Mesothelial cell of epicardium (in vitro differentiated cells): ENCODE results near the gene MACROD2. TPM values are rescaled to one million over a fixed set of nuclear protein-coding genes. Genes with fewer than 3 reads are reported as not detected.

Source experiments
- DNase-seq, 2 experiments: peaks; one replicate each; pipeline ENCODE4 v3.0.0; 2021; ENCODE audit warnings: low spot score in 2 of 2; ENCODE audit not compliant: unreplicated experiment in 2 of 2
- H3K27ac Mint-ChIP-seq: 2 replicates; pipeline ENCODE4 v1.8.0; 2021; ENCODE audit warnings: mixed read lengths
- H3K27me3 Mint-ChIP-seq: 2 replicates; pipeline ENCODE4 v1.8.0; 2021; ENCODE audit warnings: low read depth, mixed read lengths
- H3K36me3 Mint-ChIP-seq: 2 replicates; pipeline ENCODE4 v1.8.0; 2021; ENCODE audit warnings: mixed read lengths
- H3K4me1 Mint-ChIP-seq: 2 replicates; pipeline ENCODE4 v1.8.0; 2021; ENCODE audit warnings: mixed read lengths
- H3K4me3 Mint-ChIP-seq: 2 replicates; pipeline ENCODE4 v1.8.0; 2021; ENCODE audit warnings: mild to moderate bottlenecking, moderate library complexity, mixed read lengths
- H3K9me3 Mint-ChIP-seq: 2 replicates; pipeline ENCODE4 v1.8.0; 2021; ENCODE audit warnings: mixed read lengths
- CTCF ChIP-seq: fragments of 200-600 bp; sonication (generic); IDR thresholded peaks from one replicate; pipeline ENCODE4 v1.5.0; 2021; ENCODE audit warnings: antibody characterized with exemption; ENCODE audit not compliant: unreplicated experiment
- total RNA-seq: library from RNA; stranded (reverse); gene quantifications from 3 replicates; pipeline ENCODE4 v1.2.1, GENCODE V29; 2021

MACROD2 gene
- total RNA-seq, 1 donor from 2014 or later, result 10.0 TPM

GRCh38 chr20:14984768-14985622 is 989.7 kb downstream of the MACROD2 start:
- Mint-ChIP-seq H3K36me3 (peaks cover 21% of the 10 kb centered on the region), H3K4me1 (peaks cover 24% of the 10 kb centered on the region), H3K27me3 (no peaks in the 10 kb centered on the region), H3K4me3 (no peak overlapping the region), H3K27ac (peak overlapping the region; percentile 21), H3K9me3 (peaks cover 35% of the 10 kb centered on the region)
- DNase-seq, result no peak
- no peak for TF ChIP-seq CTCF

- no peak for DNase-seq
- Mint-ChIP-seq H3K27me3 (no peaks in the 10 kb centered on the region), H3K36me3 (peaks cover 19% of the 10 kb centered on the region), H3K4me3 (no peak overlapping the region), H3K9me3 (peaks cover 29% of the 10 kb centered on the region), H3K4me1 (peaks cover 28% of the 10 kb centered on the region), H3K27ac (peak overlapping the region; percentile 76)
- no peak for TF ChIP-seq CTCF
Observed at GRCh38 chr20:14986026-14986655, 990.8 kb downstream of the MACROD2 start.

DNA sequence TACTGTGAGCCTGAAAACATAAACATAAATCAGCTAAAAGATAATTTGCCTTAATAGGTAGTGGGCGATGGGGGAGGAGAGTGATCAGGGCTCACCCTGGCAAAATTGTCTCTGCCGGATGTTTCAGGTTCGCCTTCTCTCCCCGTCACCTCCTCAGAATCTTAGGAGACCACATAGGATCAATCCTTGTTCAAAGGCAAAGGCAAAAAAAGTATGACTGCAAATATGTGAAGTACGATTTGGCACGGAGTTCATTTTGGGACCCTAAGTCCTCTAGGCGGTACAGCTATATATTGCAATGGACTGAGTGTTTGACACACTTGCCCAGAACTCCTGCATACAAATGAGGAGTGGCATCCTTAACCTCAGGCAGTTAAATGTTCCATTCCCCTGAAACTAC is 991.3 kb downstream of the MACROD2 start:
- Mint-ChIP-seq H3K4me1 (peaks cover 34% of the 10 kb centered on the region), H3K27me3 (no peaks in the 10 kb centered on the region), H3K27ac (peak overlapping the region; percentile 76), H3K9me3 (peaks cover 24% of the 10 kb centered on the region), H3K36me3 (peaks cover 16% of the 10 kb centered on the region), H3K4me3 (no peak overlapping the region)
- no peak for TF ChIP-seq CTCF
- no peak for DNase-seq

DNA sequence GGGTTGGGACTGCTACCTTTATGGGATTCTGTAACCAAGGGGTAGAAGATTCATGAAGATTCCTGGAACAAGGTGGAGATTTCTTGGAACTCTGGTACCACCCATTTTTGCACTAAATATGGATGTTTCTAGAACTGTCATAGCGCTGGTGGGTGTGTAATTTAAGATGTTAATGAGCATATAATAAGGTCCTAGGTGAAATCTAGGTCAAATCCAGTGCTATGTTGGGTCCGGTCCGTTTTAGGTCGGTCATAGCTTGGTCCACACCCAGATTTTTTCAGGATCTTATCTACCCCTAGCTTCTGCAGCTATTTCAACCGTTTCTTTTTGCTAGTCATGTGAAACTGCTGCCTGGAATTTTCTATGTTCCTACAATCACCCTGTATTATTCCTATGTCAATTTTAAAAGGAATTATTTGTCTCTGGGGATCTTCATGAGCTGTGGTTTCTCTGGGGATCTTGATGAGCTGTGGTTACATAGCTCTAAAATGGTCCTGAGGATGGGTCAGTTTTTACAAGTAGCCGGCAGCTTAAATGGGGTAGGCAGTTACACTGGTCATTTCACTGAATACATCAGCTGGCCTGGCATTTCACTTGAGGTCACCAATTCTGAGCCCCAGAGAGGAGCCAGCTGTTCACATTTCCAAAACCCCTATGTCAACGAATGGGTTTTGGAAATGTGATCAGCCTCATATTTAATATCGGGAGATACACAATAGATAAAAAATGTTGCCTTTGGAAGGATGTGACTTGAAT is 994.4 kb downstream of the MACROD2 start:
- peaks cover under 1% of the 10 kb centered on the region for H3K9me3 Mint-ChIP-seq
- H3K4me3 Mint-ChIP-seq, result no peak overlapping the region
- H3K4me1 Mint-ChIP-seq, result peaks cover 48% of the 10 kb centered on the region
- H3K27ac Mint-ChIP-seq, result peak overlapping the region; percentile 7
- DNase-seq, result no peak
- no peak for TF ChIP-seq CTCF
- H3K36me3 Mint-ChIP-seq, result no peaks in the 10 kb centered on the region
- H3K27me3 Mint-ChIP-seq, result no peaks in the 10 kb centered on the region

DNA sequence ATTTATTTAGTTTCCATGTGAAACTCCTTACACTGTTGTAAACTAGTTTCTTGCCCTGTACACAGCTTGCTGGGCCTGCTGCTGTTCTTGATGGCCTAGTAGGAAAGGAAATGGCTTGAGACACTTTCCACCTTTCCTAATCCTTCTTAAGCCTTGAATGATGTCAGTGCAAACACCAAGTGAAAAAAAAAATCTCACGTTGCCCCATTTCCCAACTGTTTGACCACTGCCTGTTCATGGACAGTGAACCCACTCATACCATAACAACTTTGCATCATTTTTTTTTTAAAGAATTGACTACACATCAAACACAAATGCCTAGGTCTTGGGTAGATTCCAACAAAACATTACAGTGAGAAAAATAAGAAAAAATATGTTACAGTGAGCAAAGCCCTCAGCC is 995.7 kb downstream of the MACROD2 start:
- Mint-ChIP-seq H3K4me1 (peaks cover 40% of the 10 kb centered on the region), H3K27me3 (no peaks in the 10 kb centered on the region), H3K9me3 (peaks cover 5% of the 10 kb centered on the region), H3K27ac (peak overlapping the region; percentile 83), H3K36me3 (peaks cover 4% of the 10 kb centered on the region), H3K4me3 (no peak overlapping the region)
- DNase-seq, result no peak
- TF ChIP-seq CTCF, result no peak
